GM21786 (cell line): Measurements from ENCODE around the gene PDIK1L.

Experiments used
- ATAC-seq: cut with Tn5 transposase; IDR thresholded peaks from one replicate; pipeline ENCODE4 v1.9.1; 2021; ENCODE audit not compliant: unreplicated experiment

The PDIK1L gene

GRCh38 chr1:26153966-26154532 is 42.4 kb downstream of the PDIK1L start:
- ATAC-seq: no peak

- ATAC-seq: no peak
Observed at GRCh38 chr1:26154750-26155149, 43.1 kb downstream of the PDIK1L start.

GRCh38 chr1:26155370-26156284 is 44.0 kb downstream of the PDIK1L start:
- no peak for ATAC-seq

DNA sequence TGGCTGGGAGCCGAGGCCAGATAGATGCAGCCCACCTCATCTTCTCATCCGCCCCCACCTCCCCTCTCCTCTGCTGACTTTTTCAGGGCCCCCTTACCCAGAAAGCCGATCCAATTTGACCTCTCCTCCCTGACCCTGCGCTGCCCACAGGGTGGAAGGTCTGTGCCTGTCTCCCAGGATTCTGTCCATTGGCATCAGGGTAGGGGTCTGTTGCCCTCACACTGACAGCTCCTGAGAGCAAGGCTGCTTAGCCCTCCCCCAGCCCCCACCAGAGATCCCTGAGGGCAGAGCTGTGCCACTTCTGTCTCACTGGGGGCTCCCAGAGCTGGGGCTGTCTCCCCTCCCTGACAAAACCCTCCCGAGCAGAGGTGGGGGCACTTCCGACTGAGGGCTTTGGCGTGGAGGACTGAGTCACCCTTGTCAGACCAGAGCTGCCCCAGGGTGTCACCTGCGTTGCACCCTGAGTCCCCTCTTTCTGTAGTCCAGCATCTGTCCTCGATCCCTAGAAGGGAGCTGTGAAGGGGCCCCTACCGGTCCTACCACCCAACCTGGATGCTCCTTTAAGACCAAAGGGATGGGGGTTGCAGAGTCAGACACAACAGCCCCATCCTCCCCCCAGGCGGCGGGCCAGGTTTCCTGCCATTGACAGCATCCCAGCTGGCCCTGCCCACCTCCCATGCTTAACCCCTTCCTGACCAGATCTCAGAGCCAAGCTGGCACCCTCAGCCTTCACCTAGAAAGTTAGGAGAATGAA is 44.8 kb downstream of the PDIK1L start:
- ATAC-seq: no peak

DNA sequence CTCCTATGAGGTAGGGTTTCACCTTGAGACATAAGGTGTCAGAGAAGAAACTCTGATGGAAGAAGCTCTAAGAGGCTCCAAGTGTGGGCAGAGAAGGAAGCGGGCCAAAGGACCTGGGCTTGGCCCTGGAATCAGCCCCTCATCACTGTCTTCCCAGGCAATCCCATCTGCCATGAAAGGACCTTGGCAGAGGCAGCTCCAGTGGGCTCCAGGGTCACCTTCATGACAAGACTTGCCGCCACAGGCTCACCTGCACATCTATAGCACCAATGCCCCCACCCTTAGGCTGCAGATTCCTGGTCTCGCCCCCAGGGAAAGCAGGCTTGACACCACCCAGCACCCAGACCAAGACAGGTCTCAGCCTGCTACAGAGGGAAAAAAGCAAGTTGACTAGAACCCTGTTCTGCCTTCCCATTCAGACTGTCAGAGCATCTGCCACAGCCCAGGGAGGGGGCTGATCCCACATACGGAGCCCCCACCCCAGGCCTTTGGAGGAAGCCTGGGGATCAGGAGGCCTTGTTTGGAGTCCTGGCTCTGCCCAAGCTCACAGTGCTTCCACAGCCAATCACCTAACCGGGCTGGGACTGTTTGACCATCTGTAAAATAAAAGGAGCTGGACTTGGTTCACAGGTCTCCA is 46.8 kb downstream of the PDIK1L start:
- no peak for ATAC-seq

- ATAC-seq: no peak
Observed at GRCh38 chr1:26158908-26159742, 47.5 kb downstream of the PDIK1L start, which contains the start of gene FAM110D. Gene FAM110D (plus strand): TSS chr1:26159079. CDS start chr1:26161292, 2,213 bp downstream.

- ATAC-seq: no peak
Observed at GRCh38 chr1:26159743-26160039, 48.1 kb downstream of the PDIK1L start.

GRCh38 chr1:26160527-26161414 is 49.1 kb downstream of the PDIK1L start:
- ATAC-seq: no peak

DNA sequence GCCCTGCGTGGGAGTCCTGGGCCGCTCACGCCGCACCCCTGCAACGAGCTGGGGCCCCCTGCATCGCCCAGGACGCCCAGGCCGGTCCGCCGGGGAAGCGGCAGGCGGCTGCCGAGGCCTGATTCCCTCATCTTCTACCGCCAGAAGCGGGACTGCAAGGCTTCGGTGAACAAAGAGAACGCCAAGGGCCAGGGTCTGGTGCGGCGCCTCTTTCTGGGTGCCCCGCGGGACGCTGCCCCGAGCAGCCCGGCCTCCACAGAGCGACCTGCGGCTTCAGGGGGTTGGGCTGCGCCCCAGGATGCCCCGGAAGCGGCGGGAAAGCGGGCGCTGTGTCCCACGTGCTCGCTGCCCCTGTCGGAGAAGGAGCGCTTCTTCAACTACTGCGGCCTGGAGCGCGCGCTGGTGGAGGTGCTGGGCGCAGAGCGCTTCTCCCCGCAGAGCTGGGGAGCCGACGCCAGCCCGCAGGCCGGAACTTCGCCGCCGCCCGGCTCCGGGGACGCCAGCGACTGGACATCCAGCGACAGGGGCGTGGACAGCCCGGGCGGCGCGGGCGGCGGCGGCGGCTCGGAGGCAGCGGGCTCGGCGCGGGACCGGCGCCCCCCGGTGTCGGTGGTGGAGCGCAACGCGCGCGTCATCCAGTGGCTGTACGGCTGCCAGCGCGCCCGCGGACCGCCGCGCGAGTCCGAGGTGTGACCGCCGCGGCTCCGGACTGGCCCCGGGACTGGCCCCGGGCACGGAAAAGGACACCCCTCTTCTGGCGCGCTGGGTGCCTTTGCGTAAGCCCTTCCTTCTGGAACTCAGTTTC is 50.0 kb downstream of the PDIK1L start:
- ATAC-seq: no peak

GRCh38 chr1:26162220-26162709 is 50.6 kb downstream of the PDIK1L start:
- ATAC-seq: no peak

DNA sequence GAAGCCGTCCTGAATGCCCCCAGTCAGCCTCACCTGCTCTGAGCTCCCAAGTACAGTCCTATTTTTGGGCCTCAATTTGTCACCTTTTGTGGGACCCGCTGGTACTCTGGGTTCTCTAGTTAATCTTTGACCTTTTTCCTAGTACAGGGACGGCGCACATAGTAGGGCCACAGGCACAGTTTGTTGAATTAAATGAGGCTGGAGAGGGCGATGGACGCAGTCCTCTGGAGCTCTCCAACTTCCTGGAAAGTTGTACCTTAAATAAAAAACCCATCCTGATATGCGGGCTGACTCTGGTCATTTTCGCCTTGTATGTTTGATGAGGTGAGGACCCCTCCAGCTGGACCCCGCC is 52.0 kb downstream of the PDIK1L start:
- ATAC-seq: no peak

GRCh38 chr1:26164036-26164860 is 52.6 kb downstream of the PDIK1L start:
- no peak for ATAC-seq

- ATAC-seq: no peak
Observed at GRCh38 chr1:26164861-26165842, 53.5 kb downstream of the PDIK1L start.

GRCh38 chr1:26166719-26167281 is 55.2 kb downstream of the PDIK1L start:
- no peak for ATAC-seq

- no peak for ATAC-seq
Observed at GRCh38 chr1:26168410-26169197, 57.0 kb downstream of the PDIK1L start, which contains the start of gene C1orf232. Gene C1orf232 (minus strand): TSS chr1:26168963. CDS start chr1:26168499, 464 bp downstream.
